Activated naive CD8-positive, alpha-beta T cell treated with anti-CD3 and anti-CD28 coated beads, Interleukin-2, amount 10 ng/mL, durations not matched to agents 7 days and 5 days (primary cell): ENCODE measurements around the gene ITGB4. TPM values are rescaled to one million over a fixed set of nuclear protein-coding genes. Genes with fewer than 3 reads are reported as not detected.
A peak's percentile ranks its signal among the peaks of the same experiment; 100 is the strongest.

ENCODE experiments used
- ATAC-seq: fragments of 150-1000 bp; cut with Tn5 transposase; one replicate; pipeline ENCODE4 v1.10.0; 2021; ENCODE audit warnings: low read depth, moderate library complexity
- POLR2A ChIA-PET: fragments of 350-600 bp; sonication (Branson Sonifier 250); formaldehyde crosslinking; loops from one replicate; lab custom pipeline; 2021; ENCODE audit warnings: antibody characterized with exemption; lab: Charles Lee
- DNase-seq: peaks from one replicate; pipeline ENCODE4 v3.0.0; 2021
- H3K27ac Mint-ChIP-seq: one replicate; pipeline ENCODE4 v1.8.0; 2022; ENCODE audit warnings: mild to moderate bottlenecking, mixed read lengths
- H3K27me3 Mint-ChIP-seq: one replicate; pipeline ENCODE4 v1.8.0; 2022; ENCODE audit warnings: mild to moderate bottlenecking, moderate library complexity, mixed read lengths
- H3K36me3 Mint-ChIP-seq: one replicate; pipeline ENCODE4 v1.8.0; 2021; ENCODE audit warnings: mild to moderate bottlenecking, mixed read lengths
- H3K4me1 Mint-ChIP-seq: one replicate; pipeline ENCODE4 v1.8.0; 2021; ENCODE audit warnings: mixed read lengths
- H3K4me3 Mint-ChIP-seq: one replicate; pipeline ENCODE4 v1.8.0; 2022; ENCODE audit warnings: mild to moderate bottlenecking, moderate library complexity, mixed read lengths
- H3K9me3 Mint-ChIP-seq: one replicate; pipeline ENCODE4 v1.8.0; 2021; ENCODE audit warnings: mixed read lengths
- total RNA-seq, 2 experiments: library from RNA; stranded (reverse); gene quantifications; one replicate each; pipeline ENCODE4 v1.2.3, GENCODE V29; 2021

The ITGB4 gene
- total RNA-seq, 2 experiments from 2014 or later, result 1.0 to 1.4 TPM

DNA sequence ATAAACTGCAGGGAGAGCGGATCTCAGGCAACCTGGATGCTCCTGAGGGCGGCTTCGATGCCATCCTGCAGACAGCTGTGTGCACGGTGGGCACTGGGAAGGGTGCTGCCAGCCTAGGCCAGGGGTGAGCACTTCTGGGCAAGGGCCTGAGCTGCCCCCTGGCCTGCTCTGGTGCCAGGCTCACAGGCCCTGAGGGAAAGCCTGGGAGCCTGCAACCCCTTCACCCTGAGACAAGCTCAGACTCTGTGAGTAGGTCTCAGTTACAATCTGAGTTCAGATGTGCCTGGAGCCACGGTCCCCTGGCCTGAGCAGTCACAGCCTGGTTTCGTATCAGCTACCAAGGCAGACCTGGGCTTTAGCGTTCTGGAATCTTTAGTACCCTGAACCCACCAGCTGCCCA is 8.1 kb downstream of the ITGB4 start:
- no peaks in the 10 kb centered on the region for H3K9me3 Mint-ChIP-seq
- no peak overlapping the region for H3K27ac Mint-ChIP-seq
- no peaks in the 10 kb centered on the region for H3K4me1 Mint-ChIP-seq
- ATAC-seq, result no peak
- no peaks in the 10 kb centered on the region for H3K36me3 Mint-ChIP-seq
- no peak for DNase-seq
- POLR2A ChIA-PET, result interaction anchor here (0.8 kb wide), 1 partner anchor 9 kb away, joined by 4 read pairs; no protein-coding TSS in a partner anchor
- no peaks in the 10 kb centered on the region for H3K27me3 Mint-ChIP-seq
- H3K4me3 Mint-ChIP-seq, result no peak overlapping the region

DNA sequence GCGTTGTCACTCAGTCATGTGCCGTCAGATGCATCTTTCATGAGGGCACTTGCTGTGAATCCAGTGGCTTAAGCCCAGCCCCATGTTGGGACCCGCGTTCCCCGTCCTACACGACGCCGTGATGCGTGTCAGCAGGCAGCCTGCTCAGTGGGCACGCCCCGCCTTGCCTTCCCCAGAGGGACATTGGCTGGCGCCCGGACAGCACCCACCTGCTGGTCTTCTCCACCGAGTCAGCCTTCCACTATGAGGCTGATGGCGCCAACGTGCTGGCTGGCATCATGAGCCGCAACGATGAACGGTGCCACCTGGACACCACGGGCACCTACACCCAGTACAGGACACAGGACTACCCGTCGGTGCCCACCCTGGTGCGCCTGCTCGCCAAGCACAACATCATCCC is 8.8 kb downstream of the ITGB4 start:
- POLR2A ChIA-PET, result interaction anchor here (0.8 kb wide), 1 partner anchor 8 kb away, joined by 4 read pairs; no protein-coding TSS in a partner anchor

DNA sequence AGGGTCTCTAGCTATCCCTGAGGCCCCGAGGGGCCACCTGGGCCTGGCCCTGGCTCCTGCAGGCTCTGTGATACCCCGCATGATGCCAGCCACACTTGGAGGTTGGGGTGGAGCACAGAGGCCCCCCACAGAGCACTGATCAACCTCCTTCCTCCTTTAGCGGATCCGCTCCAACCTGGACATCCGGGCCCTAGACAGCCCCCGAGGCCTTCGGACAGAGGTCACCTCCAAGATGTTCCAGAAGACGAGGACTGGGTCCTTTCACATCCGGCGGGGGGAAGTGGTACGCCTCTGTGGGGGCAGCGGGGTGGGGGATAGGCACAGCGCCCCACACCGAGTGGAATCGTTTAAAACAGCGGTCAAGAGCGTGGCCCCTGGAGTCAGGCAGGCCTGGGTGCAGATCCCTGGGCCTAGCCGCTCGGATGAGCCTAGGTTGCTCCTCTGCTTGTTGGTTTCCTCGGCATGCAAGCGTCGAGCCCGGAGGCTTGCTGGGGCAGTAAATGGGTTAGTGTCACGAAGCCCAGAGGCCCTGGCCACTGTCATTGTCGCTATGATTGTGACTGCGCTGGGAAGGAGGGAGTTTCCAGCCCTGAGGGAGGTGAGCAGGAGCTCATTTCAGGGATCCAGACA is 9.9 kb downstream of the ITGB4 start:
- H3K9me3 Mint-ChIP-seq, result no peaks in the 10 kb centered on the region
- ATAC-seq (no peak), DNase-seq (no peak)
- no peaks in the 10 kb centered on the region for H3K36me3 Mint-ChIP-seq
- no peak overlapping the region for H3K27ac Mint-ChIP-seq
- no peak overlapping the region for H3K4me3 Mint-ChIP-seq
- POLR2A ChIA-PET, result no interaction called here
- H3K27me3 Mint-ChIP-seq, result no peaks in the 10 kb centered on the region
- peaks cover 5% of the 10 kb centered on the region for H3K4me1 Mint-ChIP-seq

More for the DNA sequence above, 8.8 kb downstream of the ITGB4 start:
- no peak overlapping the region for H3K27ac Mint-ChIP-seq
- H3K27me3 Mint-ChIP-seq, result no peaks in the 10 kb centered on the region
- H3K36me3 Mint-ChIP-seq, result no peaks in the 10 kb centered on the region
- H3K4me3 Mint-ChIP-seq, result no peak overlapping the region
- ATAC-seq (no peak), DNase-seq (no peak)
- H3K4me1 Mint-ChIP-seq, result peaks cover 5% of the 10 kb centered on the region
- H3K9me3 Mint-ChIP-seq, result no peaks in the 10 kb centered on the region

DNA sequence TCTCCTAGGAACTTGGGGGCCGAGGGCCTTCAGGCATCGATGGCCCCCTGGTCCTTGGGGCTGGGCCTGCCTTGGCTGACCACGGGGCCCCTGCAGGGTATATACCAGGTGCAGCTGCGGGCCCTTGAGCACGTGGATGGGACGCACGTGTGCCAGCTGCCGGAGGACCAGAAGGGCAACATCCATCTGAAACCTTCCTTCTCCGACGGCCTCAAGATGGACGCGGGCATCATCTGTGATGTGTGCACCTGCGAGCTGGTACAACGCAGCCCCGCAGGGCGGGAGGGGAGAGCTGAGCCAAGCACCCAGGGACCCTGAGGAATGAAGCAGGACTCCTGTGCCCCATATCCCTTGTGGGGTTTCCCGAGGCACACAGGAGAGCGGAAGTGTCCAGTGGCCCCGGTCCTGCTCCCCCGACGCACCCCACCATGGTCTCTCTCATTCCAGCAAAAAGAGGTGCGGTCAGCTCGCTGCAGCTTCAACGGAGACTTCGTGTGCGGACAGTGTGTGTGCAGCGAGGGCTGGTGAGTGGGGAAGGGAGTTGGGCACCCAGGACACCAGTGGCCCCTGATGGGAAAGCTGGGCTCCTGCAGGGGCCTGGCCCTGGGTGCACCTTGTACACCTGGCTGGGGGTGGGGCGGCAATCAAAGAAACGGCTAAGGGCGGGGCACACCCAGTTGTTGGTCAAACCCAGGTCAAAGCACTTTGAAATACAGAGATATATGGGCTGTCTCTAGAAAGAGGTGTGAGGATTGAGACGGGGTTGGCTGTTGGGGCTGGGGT is 10.6 kb downstream of the ITGB4 start:
- Mint-ChIP-seq H3K4me3 (no peak overlapping the region), H3K4me1 (peaks cover 5% of the 10 kb centered on the region), H3K36me3 (no peaks in the 10 kb centered on the region), H3K27me3 (no peaks in the 10 kb centered on the region), H3K9me3 (no peaks in the 10 kb centered on the region), H3K27ac (no peak overlapping the region)
- POLR2A ChIA-PET, result no interaction called here
- DNase-seq, result no peak
- no peak for ATAC-seq

DNA sequence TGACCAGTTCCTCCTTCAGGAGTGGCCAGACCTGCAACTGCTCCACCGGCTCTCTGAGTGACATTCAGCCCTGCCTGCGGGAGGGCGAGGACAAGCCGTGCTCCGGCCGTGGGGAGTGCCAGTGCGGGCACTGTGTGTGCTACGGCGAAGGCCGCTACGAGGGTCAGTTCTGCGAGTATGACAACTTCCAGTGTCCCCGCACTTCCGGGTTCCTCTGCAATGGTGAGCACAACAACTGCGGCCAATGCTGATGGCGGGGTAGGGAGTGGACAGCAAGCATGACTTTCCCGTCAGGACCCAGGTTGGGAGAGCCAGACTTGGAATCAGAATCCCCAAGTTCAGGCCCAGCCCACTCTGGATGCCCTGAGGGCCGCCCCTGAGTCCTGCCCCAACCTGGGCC is 12.2 kb downstream of the ITGB4 start:
- POLR2A ChIA-PET, result interaction anchor here (0.6 to 0.7 kb wide), 2 partner anchors 156 to 788 kb away, joined by 3 to 4 read pairs; no protein-coding TSS in a partner anchor
- H3K36me3 Mint-ChIP-seq, result no peaks in the 10 kb centered on the region
- no peaks in the 10 kb centered on the region for H3K27me3 Mint-ChIP-seq
- DNase-seq (no peak), ATAC-seq (no peak)
- no peak overlapping the region for H3K27ac Mint-ChIP-seq
- H3K4me3 Mint-ChIP-seq, result no peak overlapping the region
- no peaks in the 10 kb centered on the region for H3K9me3 Mint-ChIP-seq
- H3K4me1 Mint-ChIP-seq, result peaks cover 11% of the 10 kb centered on the region

DNA sequence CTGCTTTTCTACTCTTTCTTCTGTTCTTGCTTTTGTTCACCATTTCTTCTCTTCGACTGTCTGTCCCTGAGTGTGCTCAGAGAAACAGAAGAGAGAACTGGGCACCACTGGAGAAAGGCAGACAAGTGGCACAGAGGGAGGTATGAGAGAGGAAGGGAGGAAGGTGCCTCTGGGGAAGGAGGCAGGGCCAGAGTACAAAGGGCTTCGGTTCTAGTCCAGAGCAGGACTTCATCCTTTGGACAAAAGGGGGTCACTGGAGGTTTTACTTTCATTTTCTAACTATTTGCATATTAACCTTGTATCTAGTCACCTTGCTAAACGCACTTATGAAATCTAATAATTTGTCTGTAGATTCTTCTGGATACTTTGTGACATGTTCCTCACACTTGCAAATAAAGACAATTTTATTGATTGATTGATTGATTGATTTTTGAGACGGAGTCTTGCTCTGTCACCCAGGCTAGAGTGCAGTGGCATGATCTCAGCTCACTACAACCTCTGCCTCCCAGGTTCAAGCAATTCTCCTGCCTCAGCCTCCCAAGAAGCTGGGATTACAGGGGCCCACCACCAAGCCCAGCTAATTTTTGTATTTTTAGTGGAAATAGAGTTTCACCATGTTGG is 13.5 kb downstream of the ITGB4 start:
- no peak for ATAC-seq
- H3K27me3 Mint-ChIP-seq, result no peaks in the 10 kb centered on the region
- H3K4me3 Mint-ChIP-seq, result peak overlapping the region; percentile 42
- no peaks in the 10 kb centered on the region for H3K9me3 Mint-ChIP-seq
- POLR2A ChIA-PET, result no interaction called here
- no peaks in the 10 kb centered on the region for H3K36me3 Mint-ChIP-seq
- H3K4me1 Mint-ChIP-seq, result peaks cover 11% of the 10 kb centered on the region
- H3K27ac Mint-ChIP-seq, result no peak overlapping the region
- DNase-seq, result no peak

DNA sequence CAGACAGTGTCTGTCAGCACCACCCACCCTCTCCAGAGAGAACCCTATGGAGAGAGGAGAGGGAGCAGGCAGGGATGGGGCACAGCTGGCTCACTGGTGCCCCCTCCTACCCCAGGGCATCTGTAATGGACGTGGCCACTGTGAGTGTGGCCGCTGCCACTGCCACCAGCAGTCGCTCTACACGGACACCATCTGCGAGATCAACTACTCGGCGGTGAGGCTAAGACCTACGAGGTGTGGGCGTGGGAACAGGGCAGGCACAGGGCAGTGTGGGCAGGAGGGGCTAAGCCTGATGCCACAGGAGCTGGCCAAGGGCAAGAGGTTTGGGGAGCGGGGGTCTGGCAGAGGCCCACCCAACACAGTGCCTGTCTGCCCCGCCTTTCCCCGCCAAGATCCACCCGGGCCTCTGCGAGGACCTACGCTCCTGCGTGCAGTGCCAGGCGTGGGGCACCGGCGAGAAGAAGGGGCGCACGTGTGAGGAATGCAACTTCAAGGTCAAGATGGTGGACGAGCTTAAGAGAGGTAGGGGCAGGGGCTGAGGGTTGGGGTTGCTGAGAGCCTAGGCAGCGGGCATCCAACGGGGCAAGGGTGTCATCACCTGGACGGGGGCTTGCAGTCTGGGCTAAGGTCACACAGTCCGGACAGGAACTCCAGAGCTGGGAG is 15.0 kb downstream of the ITGB4 start:
- Mint-ChIP-seq H3K4me1 (peaks cover 11% of the 10 kb centered on the region), H3K4me3 (no peak overlapping the region), H3K36me3 (no peaks in the 10 kb centered on the region), H3K9me3 (no peaks in the 10 kb centered on the region), H3K27ac (no peak overlapping the region), H3K27me3 (no peaks in the 10 kb centered on the region)
- DNase-seq (no peak), ATAC-seq (no peak)
- POLR2A ChIA-PET, result interaction anchor here (0.6 kb wide), 1 partner anchor 91 kb away, joined by 5 read pairs; no protein-coding TSS in a partner anchor

DNA sequence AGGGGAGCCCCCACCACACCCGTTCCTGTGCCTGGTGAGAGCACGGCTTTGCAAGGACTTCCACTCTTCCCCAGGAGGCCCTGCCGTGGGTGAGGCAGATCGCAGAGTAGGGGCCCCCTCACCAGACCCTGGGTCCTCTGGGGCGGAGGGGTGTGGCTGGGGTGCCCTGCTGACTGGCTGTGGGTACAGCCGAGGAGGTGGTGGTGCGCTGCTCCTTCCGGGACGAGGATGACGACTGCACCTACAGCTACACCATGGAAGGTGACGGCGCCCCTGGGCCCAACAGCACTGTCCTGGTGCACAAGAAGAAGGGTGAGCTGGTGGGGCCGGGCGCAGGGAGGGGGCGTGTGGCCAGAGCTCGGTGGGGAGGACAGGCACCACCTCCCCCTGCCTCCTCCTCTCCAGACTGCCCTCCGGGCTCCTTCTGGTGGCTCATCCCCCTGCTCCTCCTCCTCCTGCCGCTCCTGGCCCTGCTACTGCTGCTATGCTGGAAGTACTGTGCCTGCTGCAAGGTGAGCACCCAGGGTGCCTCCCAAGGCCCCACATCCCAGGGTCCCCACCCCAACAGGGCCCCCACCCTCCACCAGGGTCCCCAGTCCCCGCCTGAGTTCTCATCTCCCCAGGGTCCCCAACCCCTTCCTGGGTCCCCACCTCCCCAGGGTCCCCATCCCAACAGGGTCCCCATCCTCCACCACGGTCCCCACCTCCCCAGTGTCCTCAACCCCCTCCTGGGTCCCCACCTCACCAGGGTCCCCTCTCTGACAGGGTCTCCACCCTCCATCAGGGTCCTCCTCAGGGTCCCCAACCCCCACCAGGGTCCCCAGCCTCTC is 16.1 kb downstream of the ITGB4 start:
- Mint-ChIP-seq H3K4me1 (peaks cover 11% of the 10 kb centered on the region), H3K36me3 (no peaks in the 10 kb centered on the region), H3K4me3 (no peak overlapping the region), H3K9me3 (no peaks in the 10 kb centered on the region), H3K27ac (peak overlapping the region; percentile 92), H3K27me3 (no peaks in the 10 kb centered on the region)
- DNase-seq (no peak), ATAC-seq (no peak)
- POLR2A ChIA-PET, result interaction anchor here (0.6 to 1.8 kb wide), 8 partner anchors 8 to 104 kb away, joined by 3 to 10 read pairs (median 4); partner anchors contain the start of genes ITGB4, RECQL5 and SAP30BP

DNA sequence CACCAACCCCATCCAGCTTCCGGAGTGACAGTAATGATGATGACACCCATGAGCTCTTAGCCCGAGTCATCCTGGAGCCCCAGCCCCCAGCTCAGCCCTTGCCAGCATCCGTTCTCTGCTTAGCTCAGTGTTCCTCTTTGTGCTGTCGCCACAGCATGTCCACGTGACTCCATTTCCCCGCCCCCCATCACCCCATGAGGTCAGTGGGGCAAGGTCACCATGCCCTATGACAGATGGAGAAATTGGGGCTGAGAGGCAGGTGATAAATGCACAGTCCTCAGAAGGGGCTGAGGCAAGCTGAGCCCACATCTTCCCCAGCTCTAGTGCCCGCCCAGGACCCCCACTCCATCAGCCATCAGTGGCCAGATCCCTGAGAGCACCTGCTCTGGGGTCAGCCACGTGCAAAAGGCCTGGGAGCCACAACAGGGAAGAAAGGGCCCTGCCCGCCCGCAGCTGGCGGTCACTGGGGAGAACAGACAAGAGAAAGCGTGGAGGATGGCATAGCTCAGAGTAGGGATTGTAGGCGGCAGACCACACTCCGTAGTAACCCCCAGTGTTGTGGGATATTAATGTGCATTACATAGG is 17.1 kb downstream of the ITGB4 start:
- Mint-ChIP-seq H3K27ac (peak overlapping the region; percentile 92), H3K36me3 (no peaks in the 10 kb centered on the region), H3K9me3 (no peaks in the 10 kb centered on the region), H3K4me1 (peaks cover 11% of the 10 kb centered on the region), H3K27me3 (no peaks in the 10 kb centered on the region), H3K4me3 (peak overlapping the region; percentile 65)
- peak; percentile 62 for DNase-seq
- peak; percentile 93 for ATAC-seq
- POLR2A ChIA-PET, result interaction anchor here (0.6 to 1.8 kb wide), 11 partner anchors 9 to 726 kb away, joined by 3 to 10 read pairs (median 4); partner anchors contain the start of genes ITGB4, MRPL58, RECQL5 and SAP30BP

DNA sequence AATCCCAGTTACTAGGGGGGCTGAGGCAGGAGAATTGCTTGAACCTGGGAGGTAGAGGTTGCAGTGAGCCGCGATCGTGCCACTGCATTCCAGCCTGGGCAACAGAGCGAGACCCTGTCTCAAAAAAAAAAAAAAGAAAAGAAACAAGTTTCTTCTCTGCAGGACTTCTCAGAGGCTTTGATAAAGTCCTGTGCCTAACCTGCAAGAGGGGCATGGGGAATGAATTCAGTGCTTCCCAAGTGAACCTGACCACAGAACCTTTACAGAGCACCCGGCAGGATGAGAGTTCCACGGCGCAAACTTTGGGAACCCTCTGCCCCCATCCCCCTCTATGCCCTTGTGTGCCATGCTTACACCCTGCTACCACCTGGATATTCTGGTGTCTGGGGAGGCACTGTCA is 17.9 kb downstream of the ITGB4 start:
- Mint-ChIP-seq H3K27me3 (no peaks in the 10 kb centered on the region), H3K27ac (no peak overlapping the region), H3K4me3 (no peak overlapping the region), H3K4me1 (peaks cover 11% of the 10 kb centered on the region), H3K36me3 (no peaks in the 10 kb centered on the region), H3K9me3 (no peaks in the 10 kb centered on the region)
- POLR2A ChIA-PET, result interaction anchor here (0.6 to 1.8 kb wide), 4 partner anchors 18 to 726 kb away, joined by 3 to 10 read pairs (median 6); partner anchors contain the start of genes ITGB4, MRPL58, RECQL5 and SAP30BP
- no peak for DNase-seq
- ATAC-seq, result no peak

DNA sequence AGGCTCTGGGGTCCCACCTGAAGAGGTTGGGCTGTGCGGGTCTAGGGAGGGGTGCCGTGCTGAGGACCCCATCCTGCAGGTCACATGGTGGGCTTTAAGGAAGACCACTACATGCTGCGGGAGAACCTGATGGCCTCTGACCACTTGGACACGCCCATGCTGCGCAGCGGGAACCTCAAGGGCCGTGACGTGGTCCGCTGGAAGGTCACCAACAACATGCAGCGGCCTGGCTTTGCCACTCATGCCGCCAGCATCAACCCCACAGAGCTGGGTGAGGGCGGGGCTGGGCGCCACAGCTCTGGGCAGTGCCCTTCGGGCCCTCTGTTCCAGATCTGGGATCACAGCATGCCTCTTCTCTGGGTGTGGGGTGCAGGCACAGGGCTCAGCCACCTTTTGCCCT is 18.5 kb downstream of the ITGB4 start:
- POLR2A ChIA-PET, result no interaction called here
- Mint-ChIP-seq H3K27me3 (no peaks in the 10 kb centered on the region), H3K4me3 (no peak overlapping the region), H3K4me1 (peaks cover 8% of the 10 kb centered on the region), H3K27ac (no peak overlapping the region), H3K9me3 (no peaks in the 10 kb centered on the region), H3K36me3 (no peaks in the 10 kb centered on the region)
- no peak for DNase-seq
- ATAC-seq, result no peak

DNA sequence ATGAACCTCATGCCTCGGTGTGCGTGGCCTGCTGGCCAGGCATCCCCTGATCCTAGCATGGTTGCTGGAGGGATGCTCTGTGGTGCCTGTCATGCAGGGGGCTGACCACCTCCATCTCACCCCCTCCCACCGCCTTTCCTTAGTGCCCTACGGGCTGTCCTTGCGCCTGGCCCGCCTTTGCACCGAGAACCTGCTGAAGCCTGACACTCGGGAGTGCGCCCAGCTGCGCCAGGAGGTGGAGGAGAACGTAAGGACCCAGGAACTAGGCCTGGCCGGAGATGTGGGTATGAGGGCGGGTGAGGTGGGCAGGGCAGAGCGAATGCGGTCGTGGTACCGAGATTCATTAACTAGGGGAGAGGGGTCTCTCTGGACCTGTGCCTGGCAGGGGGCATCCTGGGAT is 19.0 kb downstream of the ITGB4 start:
- POLR2A ChIA-PET, result no interaction called here

More for the DNA sequence above, 19.0 kb downstream of the ITGB4 start:
- Mint-ChIP-seq H3K36me3 (no peaks in the 10 kb centered on the region), H3K27ac (no peak overlapping the region), H3K4me1 (peaks cover 6% of the 10 kb centered on the region), H3K9me3 (no peaks in the 10 kb centered on the region), H3K27me3 (no peaks in the 10 kb centered on the region), H3K4me3 (no peak overlapping the region)
- ATAC-seq, result no peak
- no peak for DNase-seq
